Panc1 (cell line): ENCODE data around the gene CCDC28A. TPM values are rescaled to one million over a fixed set of nuclear protein-coding genes. Genes with fewer than 3 reads are reported as not detected.

Experiments
- ATAC-seq: fragments of 200-7000 bp; cut with Tn5 transposase; 2 replicates; pipeline ENCODE4 v1.9.1; 2020; ENCODE audit warnings: mild to moderate bottlenecking, moderate library complexity
- BruUV-seq: library from RNA; stranded (reverse); fragments of 400-500 nt; replicated peaks from 2 replicates; lab custom pipeline; 2021; lab: Mats Ljungman, UMichigan
- CTCF ChIA-PET: fragments of 300-600 bp; sonication (Branson Sonifier 250); formaldehyde crosslinking; loops from one replicate; lab custom pipeline; 2022; ENCODE audit warnings: antibody characterized with exemption; lab: Charles Lee
- POLR2A ChIA-PET: fragments of 300-600 bp; sonication (Branson Sonifier 250); formaldehyde crosslinking; loops from one replicate; lab custom pipeline; 2022; ENCODE audit warnings: antibody characterized with exemption; lab: Charles Lee
- DNase-seq: peaks from one replicate; pipeline ENCODE4 v3.0.0-alpha.2; 2010; ENCODE audit warnings: low read depth, low spot score
- H3K27ac ChIP-seq: 2 replicates; pipeline ENCODE4 v1.5.1; 2011; ENCODE audit warnings: mild to moderate bottlenecking, low read length, inconsistent platforms
- H3K27me3 ChIP-seq: fragments of 200-500 bp; sonication (Bioruptor generic); 2 replicates; pipeline ENCODE4 v1.6.0; 2014; ENCODE audit warnings: low read length, inconsistent platforms; ENCODE audit not compliant: control insufficient read depth, insufficient read depth
- H3K36me3 ChIP-seq: fragments of 200-500 bp; sonication (Bioruptor generic); 2 replicates; pipeline ENCODE4 v1.5.1; 2014; ENCODE audit warnings: inconsistent platforms, mild to moderate bottlenecking, low read length, moderate library complexity; ENCODE audit not compliant: control insufficient read depth, insufficient read depth
- H3K4me1 ChIP-seq: 2 replicates; pipeline ENCODE4 v1.5.1; 2011; ENCODE audit warnings: inconsistent platforms, mild to moderate bottlenecking, low read length, moderate library complexity; ENCODE audit not compliant: control insufficient read depth, insufficient read depth
- H3K4me3 ChIP-seq, 2 experiments: 2 replicates each; pipeline ENCODE4 v1.5.1; 2011 to 2012; ENCODE audit warnings: low read depth in 2 of 2, low read length in 2 of 2, mild to moderate bottlenecking in 2 of 2, inconsistent platforms in 1 of 2, moderate library complexity in 1 of 2
- H3K9me3 ChIP-seq: fragments of 200-500 bp; sonication (Bioruptor generic); 2 replicates; pipeline ENCODE4 v1.5.1; 2014; ENCODE audit warnings: low read depth, mild to moderate bottlenecking, inconsistent platforms, low read length, moderate library complexity; ENCODE audit not compliant: control insufficient read depth, insufficient read depth
- POLR2AphosphoS5 ChIP-seq: IDR thresholded peaks from 2 replicates; pipeline ENCODE4 v1.6.1; 2012; ENCODE audit warnings: mild to moderate bottlenecking, low read depth, low read length, moderate library complexity
- REST ChIP-seq, 2 experiments: IDR thresholded peaks; 2 replicates each; pipeline ENCODE4 v1.6.1; 2011 to 2012; ENCODE audit warnings: low read depth in 2 of 2, control low read depth in 1 of 2, low read length in 1 of 2, mild to moderate bottlenecking in 1 of 2, moderate library complexity in 1 of 2; ENCODE audit not compliant: insufficient read depth in 1 of 2
- SIN3A ChIP-seq: IDR thresholded peaks from 2 replicates; pipeline ENCODE4 v1.6.1; 2012; ENCODE audit warnings: low read depth, mild to moderate bottlenecking, low read length, moderate library complexity, borderline replicate concordance; ENCODE audit not compliant: insufficient read depth
- TCF7L2 ChIP-seq: IDR thresholded peaks from 2 replicates; pipeline ENCODE4 v1.6.1; 2011; ENCODE audit warnings: mild to moderate bottlenecking, low read depth, low read length, inconsistent platforms
- in situ Hi-C: cut with HindIII; loops from 2 replicates; pipeline ENCODE4 v1.10.0; 2016; ENCODE audit warnings: low sequenced_read_pairs, low pct_unique_long_range_greater_than_20kb
- intact Hi-C: fragments of 100-400 bp; cut with micrococcal nuclease; formaldehyde crosslinking; loops from one replicate; pipeline ENCODE4 v1.10.0; 2022; ENCODE audit not compliant: unreplicated experiment
- total RNA-seq: library from RNA; stranded (reverse); gene quantifications from one replicate; pipeline ENCODE4 v1.2.1, GENCODE V29; 2021; ENCODE audit not compliant: unreplicated experiment
- TF ChIP-seq, protein P1 (sequence below): fragments of 450-650 bp; IDR thresholded peaks from 2 replicates; pipeline ENCODE4 v1.5.1; 2017; ENCODE audit warnings: mild to moderate bottlenecking

Gene CCDC28A
- total RNA-seq, 1 experiment from 2014 or later, result 4.7 TPM

GRCh38 chr6:138814179-138814834 is 40.7 kb downstream of the CCDC28A start:
- Histone ChIP-seq H3K27ac (no peak overlapping the region), H3K9me3 (no peaks in the 10 kb centered on the region)
- no peak for ATAC-seq

DNA sequence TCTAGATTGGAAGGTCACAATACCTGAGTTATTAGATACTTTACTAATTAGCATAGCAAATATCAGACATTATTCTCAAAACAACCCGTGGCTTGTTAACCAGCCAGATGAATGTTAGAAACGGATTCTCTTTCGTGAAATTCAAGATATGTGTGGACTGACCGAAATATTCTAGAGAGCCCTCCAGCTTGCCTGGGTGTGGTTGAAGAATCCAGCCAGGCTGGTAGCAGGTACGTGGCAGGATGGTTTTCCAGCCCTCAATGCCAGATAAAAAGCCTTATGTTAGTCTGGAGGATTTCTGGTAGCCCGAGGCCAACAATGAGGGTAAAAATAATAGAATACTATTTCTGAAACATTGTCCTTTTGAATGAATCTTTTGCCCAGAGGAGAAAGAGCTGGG is 41.7 kb downstream of the CCDC28A start:
- no peaks in the 10 kb centered on the region; the same call in 1 of the 2 replicates for H3K27me3 ChIP-seq
- ATAC-seq, result no peak
- POLR2A ChIA-PET, result no interaction called here
- in situ Hi-C loops (no loop called here), intact Hi-C loops (no loop called here)
- H3K27ac ChIP-seq, result no peak overlapping the region
- H3K4me1 ChIP-seq, result no peaks in the 10 kb centered on the region
- CTCF ChIA-PET, result interaction anchor here (1.6 to 1.9 kb wide), 2 partner anchors 174 to 549 kb away, joined by 5 to 8 read pairs; no protein-coding TSS in a partner anchor
- TF ChIP-seq POLR2AphosphoS5, result no peak
- no TSS peak for BruUV-seq
- H3K9me3 ChIP-seq, result no peaks in the 10 kb centered on the region
- no peak for DNase-seq
- H3K4me3 ChIP-seq, result no peak overlapping the region
- no peaks in the 10 kb centered on the region for H3K36me3 ChIP-seq

More at GRCh38 chr6:138814179-138814834, 40.7 kb downstream of the CCDC28A start:
- intact Hi-C loops (no loop called here), in situ Hi-C loops (no loop called here)
- no peak overlapping the region for H3K4me3 ChIP-seq
- CTCF ChIA-PET, result no interaction called here
- no peak for TF ChIP-seq POLR2AphosphoS5
- TF ChIP-seq TCF7L2, result no peak
- no peak for TF ChIP-seq REST (IDR thresholded peaks at IDR 0.05; ENCODE audit: insufficient read depth in 1 of 2, low read depth in 2 of 2, low read length in 1 of 2)
- TF ChIP-seq SIN3A, result no peak
- TF ChIP-seq, protein P1, sequence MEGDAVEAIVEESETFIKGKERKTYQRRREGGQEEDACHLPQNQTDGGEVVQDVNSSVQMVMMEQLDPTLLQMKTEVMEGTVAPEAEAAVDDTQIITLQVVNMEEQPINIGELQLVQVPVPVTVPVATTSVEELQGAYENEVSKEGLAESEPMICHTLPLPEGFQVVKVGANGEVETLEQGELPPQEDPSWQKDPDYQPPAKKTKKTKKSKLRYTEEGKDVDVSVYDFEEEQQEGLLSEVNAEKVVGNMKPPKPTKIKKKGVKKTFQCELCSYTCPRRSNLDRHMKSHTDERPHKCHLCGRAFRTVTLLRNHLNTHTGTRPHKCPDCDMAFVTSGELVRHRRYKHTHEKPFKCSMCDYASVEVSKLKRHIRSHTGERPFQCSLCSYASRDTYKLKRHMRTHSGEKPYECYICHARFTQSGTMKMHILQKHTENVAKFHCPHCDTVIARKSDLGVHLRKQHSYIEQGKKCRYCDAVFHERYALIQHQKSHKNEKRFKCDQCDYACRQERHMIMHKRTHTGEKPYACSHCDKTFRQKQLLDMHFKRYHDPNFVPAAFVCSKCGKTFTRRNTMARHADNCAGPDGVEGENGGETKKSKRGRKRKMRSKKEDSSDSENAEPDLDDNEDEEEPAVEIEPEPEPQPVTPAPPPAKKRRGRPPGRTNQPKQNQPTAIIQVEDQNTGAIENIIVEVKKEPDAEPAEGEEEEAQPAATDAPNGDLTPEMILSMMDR, result no peak
- H3K4me1 ChIP-seq, result no peaks in the 10 kb centered on the region
- no peak for DNase-seq
- no TSS peak for BruUV-seq
- no peaks in the 10 kb centered on the region; the same call in 1 of the 2 replicates for H3K27me3 ChIP-seq
- no peaks in the 10 kb centered on the region for H3K36me3 ChIP-seq
- POLR2A ChIA-PET, result no interaction called here
